ENCODE results near the gene TBC1D1.

DNA sequence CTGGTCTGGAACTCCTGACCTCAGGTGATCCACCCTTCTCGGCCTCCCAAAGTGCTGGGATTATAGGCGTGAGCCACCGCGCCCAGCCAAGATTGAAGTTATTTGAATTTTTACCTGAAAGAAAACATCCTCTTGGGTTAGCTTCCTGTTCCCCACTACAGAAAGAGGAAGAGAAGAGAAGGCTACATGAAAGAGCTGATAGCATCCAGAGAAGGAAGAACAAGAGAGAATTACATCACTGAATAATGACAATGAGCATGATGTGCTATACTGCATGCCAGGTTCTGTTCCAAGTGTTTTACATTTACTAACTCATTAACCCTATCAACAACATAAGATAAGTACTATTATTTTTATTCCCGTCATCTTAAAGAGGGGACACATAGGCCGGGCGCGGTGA lies 11.5 kb upstream of the TBC1D1 start:
- no peak for TF ChIP-seq EZH2 (IDR thresholded peaks at IDR 0.05; ENCODE audit: borderline replicate concordance, insufficient read depth, low read length, poor library complexity, severe bottlenecking)
- TF ChIP-seq, protein P1, sequence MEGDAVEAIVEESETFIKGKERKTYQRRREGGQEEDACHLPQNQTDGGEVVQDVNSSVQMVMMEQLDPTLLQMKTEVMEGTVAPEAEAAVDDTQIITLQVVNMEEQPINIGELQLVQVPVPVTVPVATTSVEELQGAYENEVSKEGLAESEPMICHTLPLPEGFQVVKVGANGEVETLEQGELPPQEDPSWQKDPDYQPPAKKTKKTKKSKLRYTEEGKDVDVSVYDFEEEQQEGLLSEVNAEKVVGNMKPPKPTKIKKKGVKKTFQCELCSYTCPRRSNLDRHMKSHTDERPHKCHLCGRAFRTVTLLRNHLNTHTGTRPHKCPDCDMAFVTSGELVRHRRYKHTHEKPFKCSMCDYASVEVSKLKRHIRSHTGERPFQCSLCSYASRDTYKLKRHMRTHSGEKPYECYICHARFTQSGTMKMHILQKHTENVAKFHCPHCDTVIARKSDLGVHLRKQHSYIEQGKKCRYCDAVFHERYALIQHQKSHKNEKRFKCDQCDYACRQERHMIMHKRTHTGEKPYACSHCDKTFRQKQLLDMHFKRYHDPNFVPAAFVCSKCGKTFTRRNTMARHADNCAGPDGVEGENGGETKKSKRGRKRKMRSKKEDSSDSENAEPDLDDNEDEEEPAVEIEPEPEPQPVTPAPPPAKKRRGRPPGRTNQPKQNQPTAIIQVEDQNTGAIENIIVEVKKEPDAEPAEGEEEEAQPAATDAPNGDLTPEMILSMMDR (IDR thresholded peaks at IDR 0.05; ENCODE audit: poor library complexity, severe bottlenecking), result no peak
- no peak for TF ChIP-seq POLR2AphosphoS5 (IDR thresholded peaks at IDR 0.05)
- TF ChIP-seq, protein P2, sequence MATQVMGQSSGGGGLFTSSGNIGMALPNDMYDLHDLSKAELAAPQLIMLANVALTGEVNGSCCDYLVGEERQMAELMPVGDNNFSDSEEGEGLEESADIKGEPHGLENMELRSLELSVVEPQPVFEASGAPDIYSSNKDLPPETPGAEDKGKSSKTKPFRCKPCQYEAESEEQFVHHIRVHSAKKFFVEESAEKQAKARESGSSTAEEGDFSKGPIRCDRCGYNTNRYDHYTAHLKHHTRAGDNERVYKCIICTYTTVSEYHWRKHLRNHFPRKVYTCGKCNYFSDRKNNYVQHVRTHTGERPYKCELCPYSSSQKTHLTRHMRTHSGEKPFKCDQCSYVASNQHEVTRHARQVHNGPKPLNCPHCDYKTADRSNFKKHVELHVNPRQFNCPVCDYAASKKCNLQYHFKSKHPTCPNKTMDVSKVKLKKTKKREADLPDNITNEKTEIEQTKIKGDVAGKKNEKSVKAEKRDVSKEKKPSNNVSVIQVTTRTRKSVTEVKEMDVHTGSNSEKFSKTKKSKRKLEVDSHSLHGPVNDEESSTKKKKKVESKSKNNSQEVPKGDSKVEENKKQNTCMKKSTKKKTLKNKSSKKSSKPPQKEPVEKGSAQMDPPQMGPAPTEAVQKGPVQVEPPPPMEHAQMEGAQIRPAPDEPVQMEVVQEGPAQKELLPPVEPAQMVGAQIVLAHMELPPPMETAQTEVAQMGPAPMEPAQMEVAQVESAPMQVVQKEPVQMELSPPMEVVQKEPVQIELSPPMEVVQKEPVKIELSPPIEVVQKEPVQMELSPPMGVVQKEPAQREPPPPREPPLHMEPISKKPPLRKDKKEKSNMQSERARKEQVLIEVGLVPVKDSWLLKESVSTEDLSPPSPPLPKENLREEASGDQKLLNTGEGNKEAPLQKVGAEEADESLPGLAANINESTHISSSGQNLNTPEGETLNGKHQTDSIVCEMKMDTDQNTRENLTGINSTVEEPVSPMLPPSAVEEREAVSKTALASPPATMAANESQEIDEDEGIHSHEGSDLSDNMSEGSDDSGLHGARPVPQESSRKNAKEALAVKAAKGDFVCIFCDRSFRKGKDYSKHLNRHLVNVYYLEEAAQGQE (IDR thresholded peaks at IDR 0.05; ENCODE audit: borderline replicate concordance), result no peak

Measured in neural cell (in vitro differentiated cells).